WI38 (cell line): ENCODE measurements around the gene EEF2K.
A peak's percentile ranks its signal among the peaks of the same experiment; 100 is the strongest.

Experiments
- H3K4me3 ChIP-seq: 2 replicates; pipeline ENCODE4 v1.5.1; 2011; ENCODE audit warnings: low read depth, mild to moderate bottlenecking, control low read depth, low read length
- TF ChIP-seq, protein P1 (sequence below): IDR thresholded peaks from 2 replicates; pipeline ENCODE4 v1.5.1; 2012; ENCODE audit warnings: low read depth, mild to moderate bottlenecking, control low read depth, low read length

The EEF2K gene

DNA sequence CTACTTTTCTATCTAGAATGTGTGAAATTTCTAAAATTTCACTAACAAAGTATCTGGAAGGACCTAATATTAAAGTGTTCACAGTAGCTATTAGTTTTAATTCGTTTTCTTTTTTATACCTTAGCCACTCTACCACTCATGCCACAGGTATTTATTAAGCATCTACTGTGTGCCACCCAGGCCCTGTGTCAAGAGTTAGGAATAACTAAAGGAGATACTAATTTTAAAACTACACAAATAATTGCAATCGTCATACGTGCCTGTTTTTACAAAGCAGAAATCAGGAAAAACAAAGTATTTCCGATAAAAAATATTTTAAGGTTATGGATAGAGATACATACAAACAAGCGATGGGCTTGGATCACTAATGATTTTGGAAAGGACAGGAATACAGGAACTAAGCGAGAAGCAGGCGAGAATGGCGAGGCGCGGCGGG is 483 bp upstream of the EEF2K start:
- TF ChIP-seq, protein P1, sequence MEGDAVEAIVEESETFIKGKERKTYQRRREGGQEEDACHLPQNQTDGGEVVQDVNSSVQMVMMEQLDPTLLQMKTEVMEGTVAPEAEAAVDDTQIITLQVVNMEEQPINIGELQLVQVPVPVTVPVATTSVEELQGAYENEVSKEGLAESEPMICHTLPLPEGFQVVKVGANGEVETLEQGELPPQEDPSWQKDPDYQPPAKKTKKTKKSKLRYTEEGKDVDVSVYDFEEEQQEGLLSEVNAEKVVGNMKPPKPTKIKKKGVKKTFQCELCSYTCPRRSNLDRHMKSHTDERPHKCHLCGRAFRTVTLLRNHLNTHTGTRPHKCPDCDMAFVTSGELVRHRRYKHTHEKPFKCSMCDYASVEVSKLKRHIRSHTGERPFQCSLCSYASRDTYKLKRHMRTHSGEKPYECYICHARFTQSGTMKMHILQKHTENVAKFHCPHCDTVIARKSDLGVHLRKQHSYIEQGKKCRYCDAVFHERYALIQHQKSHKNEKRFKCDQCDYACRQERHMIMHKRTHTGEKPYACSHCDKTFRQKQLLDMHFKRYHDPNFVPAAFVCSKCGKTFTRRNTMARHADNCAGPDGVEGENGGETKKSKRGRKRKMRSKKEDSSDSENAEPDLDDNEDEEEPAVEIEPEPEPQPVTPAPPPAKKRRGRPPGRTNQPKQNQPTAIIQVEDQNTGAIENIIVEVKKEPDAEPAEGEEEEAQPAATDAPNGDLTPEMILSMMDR = no peak

DNA sequence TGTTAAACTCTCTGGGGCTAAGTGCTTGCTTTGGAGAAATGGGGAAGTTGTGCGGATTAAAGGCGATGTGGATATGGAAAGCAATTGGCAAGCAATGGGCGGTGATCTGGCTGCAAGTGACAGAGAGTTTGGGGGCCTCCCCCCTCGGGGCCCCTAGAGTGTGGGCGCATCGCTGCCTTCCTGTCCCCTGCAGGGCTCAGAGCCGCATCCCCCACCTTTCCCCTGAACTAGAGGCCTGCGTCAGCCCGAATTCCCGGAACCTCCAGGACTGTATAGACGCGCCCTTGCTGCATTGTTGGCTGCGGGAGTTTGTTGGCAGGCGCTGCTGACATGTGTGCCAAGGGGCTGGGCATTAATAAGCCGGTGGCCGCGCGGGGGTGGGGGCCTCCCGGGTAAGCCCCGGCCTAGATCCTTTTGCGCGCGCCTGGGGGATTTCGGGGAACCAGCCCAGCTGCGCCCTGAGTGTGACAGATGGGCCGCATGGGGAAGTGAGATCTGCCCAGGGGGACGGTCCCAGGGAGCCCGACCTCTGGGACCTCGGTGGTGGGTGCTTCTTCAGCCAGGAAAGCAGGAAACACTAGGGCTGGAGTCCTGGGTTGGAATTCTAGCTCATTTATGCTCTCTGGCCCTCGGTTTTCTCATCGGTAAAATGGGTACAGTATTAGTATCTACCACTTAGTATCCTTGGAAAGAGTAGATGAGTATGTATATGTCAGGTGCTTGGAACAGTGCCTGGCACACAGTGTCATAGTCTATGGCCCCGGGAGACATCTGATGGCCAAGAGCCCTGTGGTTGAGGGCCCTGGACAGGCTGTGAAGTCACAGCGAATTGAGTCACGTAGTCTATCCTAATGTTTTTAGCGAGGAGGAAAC is 1.0 kb downstream of the EEF2K start:
- TF ChIP-seq, protein P1 = no peak
- peak overlapping the region; percentile 70 for H3K4me3 ChIP-seq

More for the DNA sequence above, 483 bp upstream of the EEF2K start:
- peak overlapping the region; percentile 70 for H3K4me3 ChIP-seq

DNA sequence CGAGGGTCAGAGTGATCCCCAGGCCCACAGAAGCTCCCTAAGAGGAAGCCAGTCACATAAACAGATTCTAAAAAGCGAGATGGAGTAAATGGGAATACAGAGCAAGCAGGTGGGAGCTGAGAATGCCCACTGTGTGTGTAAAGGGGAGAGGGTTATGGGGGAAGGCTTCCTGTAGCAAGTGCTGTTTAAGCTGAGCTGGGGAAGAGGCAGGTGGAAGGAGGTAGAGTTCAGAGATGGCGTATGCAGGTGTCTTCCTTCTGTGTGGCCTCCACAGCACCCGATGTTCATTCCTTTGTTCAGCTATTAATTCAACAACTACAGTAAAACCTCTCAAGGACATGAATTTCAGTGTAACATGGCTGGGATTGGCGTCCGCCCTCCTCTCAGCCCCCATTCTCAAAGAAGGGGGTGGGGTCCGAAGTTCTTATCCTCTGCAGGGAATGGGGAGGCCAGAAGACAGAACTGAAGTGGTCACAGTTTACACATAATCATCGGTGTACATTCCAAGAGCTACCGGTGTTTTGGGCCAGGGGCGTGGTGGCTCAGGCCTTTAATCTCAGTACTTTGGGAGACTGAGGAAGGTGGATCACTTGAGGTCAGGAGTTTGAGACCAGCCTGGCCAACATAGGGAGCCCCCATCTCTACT is 1.8 kb downstream of the EEF2K start:
- TF ChIP-seq, protein P1 = no peak
- H3K4me3 ChIP-seq = peak overlapping the region; percentile 70

DNA sequence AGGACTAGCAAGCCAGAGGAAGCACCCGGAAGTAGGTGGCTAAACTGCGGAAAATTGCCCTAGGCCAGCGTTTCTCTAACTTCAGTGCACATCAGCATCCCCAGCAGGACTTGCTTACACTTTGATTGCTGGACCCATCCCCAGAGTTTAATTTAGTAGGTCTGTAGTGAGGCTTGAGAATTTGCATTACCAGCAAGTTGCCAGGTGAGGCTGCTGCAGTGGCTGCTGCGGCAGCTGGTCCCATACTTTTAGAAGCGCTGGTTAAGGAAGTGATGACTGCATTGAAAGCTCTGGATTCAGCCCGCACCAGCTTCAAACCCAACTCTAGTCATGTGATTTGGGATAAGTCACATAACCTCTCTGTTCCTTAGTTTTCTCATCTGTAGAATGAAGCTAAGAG is 4.2 kb downstream of the EEF2K start:
- no peak overlapping the region for H3K4me3 ChIP-seq

DNA sequence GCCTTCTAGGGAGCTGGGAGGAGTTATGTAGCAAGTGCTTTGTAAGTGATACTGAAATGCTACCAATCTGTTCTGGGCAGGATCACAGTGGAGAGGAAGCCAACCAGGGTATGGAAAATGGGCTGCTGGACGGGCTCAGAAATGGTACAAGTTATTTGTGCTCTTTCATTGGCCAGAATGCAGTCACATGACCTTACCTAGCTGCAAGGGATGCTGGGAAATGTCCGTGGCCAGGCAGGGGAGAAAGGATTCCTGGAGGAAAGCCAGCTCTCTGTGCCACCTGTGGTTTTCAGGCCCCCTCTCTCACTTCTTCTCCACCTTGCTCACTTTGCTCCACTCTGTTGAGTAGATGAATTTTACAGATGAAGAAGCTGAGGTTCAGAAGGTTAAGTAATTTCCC is 4.8 kb downstream of the EEF2K start:
- TF ChIP-seq, protein P1 = no peak
- no peak overlapping the region for H3K4me3 ChIP-seq

More for the DNA sequence above, 4.2 kb downstream of the EEF2K start:
- TF ChIP-seq, protein P1 = no peak

DNA sequence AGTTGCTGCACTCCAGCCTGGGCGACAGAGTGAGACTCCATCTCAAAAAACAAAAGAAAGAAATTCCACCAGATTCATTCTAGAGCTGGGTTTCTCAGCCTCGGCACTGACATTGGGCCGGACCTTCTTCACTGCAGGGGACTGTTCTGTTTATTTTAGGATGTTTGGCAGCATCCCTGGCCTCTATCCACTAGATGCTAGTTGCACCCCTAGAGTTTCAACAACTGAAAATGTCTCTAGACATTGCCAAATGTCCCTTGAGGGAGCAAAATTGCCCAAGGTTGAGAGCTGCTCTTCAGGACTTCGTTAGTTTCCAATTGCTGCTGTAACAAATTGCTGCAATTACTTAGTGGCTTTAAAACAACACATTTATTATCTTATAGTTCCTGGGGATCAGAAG is 7.2 kb downstream of the EEF2K start:
- H3K4me3 ChIP-seq = no peak overlapping the region
- TF ChIP-seq, protein P1 = no peak

DNA sequence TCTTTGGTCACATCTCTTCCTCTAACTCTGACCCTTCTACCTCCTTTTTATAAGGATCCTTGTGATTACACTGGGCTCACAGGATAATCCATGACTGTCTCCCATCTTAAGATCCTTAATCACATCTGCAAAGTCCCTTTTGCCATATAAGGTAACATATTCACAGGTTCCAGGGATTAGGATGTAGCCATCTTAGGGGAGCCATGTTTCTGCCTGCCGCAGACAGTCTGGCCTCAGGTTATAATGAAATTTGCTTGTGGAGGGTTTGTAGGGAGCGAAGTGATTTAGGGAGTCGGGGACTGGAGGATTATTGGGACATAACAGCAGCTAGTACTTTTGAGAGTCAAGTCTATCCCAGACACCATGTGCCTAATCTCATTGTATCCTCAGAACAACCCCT is 7.7 kb downstream of the EEF2K start:
- H3K4me3 ChIP-seq = no peak overlapping the region
- TF ChIP-seq, protein P1 = no peak
